K562 (cell line): ENCODE results near the gene DDOST. TPM values are rescaled to one million over a fixed set of nuclear protein-coding genes. Genes with fewer than 3 reads are reported as not detected.

Experiments
- ATAC-seq: fragments of 200-7000 bp; cut with Tn5 transposase; 3 replicates; pipeline ENCODE4 v1.9.1; 2020; ENCODE audit warnings: moderate library complexity
- BruUV-seq: library from RNA; stranded (reverse); fragments of 400-500 nt; replicated peaks from 2 replicates; lab custom pipeline; 2021; lab: Mats Ljungman, UMichigan
- CTCF ChIA-PET: fragments of 300-600 bp; formaldehyde crosslinking; extraction: SDS; loops from one replicate; lab custom pipeline; 2021; ENCODE audit warnings: low intra/inter-chr PET ratio; lab: Yijun Ruan, JAX
- POLR2A ChIA-PET: fragments of 300-600, 350-650 bp; sonication (Branson Sonifier 250); formaldehyde crosslinking; extraction: SDS; loops from one replicate; lab custom pipeline; 2021; ENCODE audit warnings: antibody characterized with exemption, inconsistent platforms; lab: Yijun Ruan, JAX
- DNase-seq, 4 experiments: peaks; one replicate each; pipeline versions ENCODE4 v3.0.0 to v3.0.0-alpha.2; 2011 to 2018; ENCODE audit warnings: low spot score in 3 of 4, mixed read lengths in 3 of 4; ENCODE audit errors: extremely low read depth in 1 of 4
- FAIRE-seq: peaks from 2 replicates; lab custom pipeline; 2011; peaks lifted over from hg19 to GRCh38; lab: Jason Lieb, UNC
- H2AFZ ChIP-seq: 2 replicates; pipeline ENCODE4 v1.6.0; 2011; ENCODE audit warnings: low read depth, low read length, control low read depth, inconsistent platforms
- H3K27ac ChIP-seq: fragments of 200-600 bp; 3 replicates; pipeline ENCODE4 v1.8.0; 2011; ENCODE audit warnings: low read depth, mild to moderate bottlenecking, control low read depth, inconsistent platforms, low read length, moderate library complexity, mixed read lengths; ENCODE audit errors: extremely low read depth
- H3K27me3 ChIP-seq, 2 experiments: fragments of 300-600 bp in 1 of 2; 2 replicates in 1 of 2; 3 replicates in 1 of 2; pipeline versions ENCODE4 v1.6.0 to v1.8.0; 2011; ENCODE audit warnings: inconsistent platforms in 2 of 2, low read length in 2 of 2, mild to moderate bottlenecking in 1 of 2, mixed read lengths in 1 of 2, moderate library complexity in 1 of 2; ENCODE audit not compliant: control insufficient read depth in 2 of 2, insufficient read depth in 2 of 2
- H3K36me3 ChIP-seq: fragments of 300-600 bp; 3 replicates; pipeline ENCODE4 v1.8.0; 2011; ENCODE audit warnings: mild to moderate bottlenecking, low read length, inconsistent platforms; ENCODE audit not compliant: control insufficient read depth, insufficient read depth
- H3K4me1 ChIP-seq, 2 experiments: fragments of 200-600 bp in 1 of 2; replicated peaks in 1 of 2; 2 replicates in 1 of 2; 3 replicates in 1 of 2; pipeline versions ENCODE4 v1.5.1 to v1.8.0; 2011; ENCODE audit warnings: inconsistent platforms in 2 of 2, low read length in 2 of 2, mild to moderate bottlenecking in 1 of 2, mixed read lengths in 1 of 2, moderate library complexity in 1 of 2; ENCODE audit not compliant: control insufficient read depth in 2 of 2, insufficient read depth in 2 of 2
- H3K4me2 ChIP-seq: 2 replicates; pipeline ENCODE4 v1.6.1; 2011; ENCODE audit warnings: low read length, control low read depth, inconsistent platforms, mixed read lengths; ENCODE audit not compliant: insufficient read depth
- H3K4me3 ChIP-seq: fragments of 200-600 bp; sonication (generic), shearing (Covaris generic); 2 replicates; pipeline ENCODE4 v1.5.1; 2016; ENCODE audit warnings: control low read depth, inconsistent platforms
- H3K79me2 ChIP-seq: fragments of 200-600 bp; 3 replicates; pipeline ENCODE4 v1.8.0; 2011; ENCODE audit warnings: low read length, inconsistent platforms; ENCODE audit not compliant: control insufficient read depth, insufficient read depth
- H3K9ac ChIP-seq, 2 experiments: 2 replicates each; pipeline versions ENCODE4 v1.6.0 to v1.6.1; 2011; ENCODE audit warnings: low read depth in 2 of 2, low read length in 2 of 2, control low read depth in 1 of 2, inconsistent platforms in 1 of 2, mild to moderate bottlenecking in 1 of 2, mixed read lengths in 1 of 2; ENCODE audit not compliant: insufficient read depth in 1 of 2
- H3K9me1 ChIP-seq: one replicate; pipeline ENCODE4 v1.6.0; 2011; ENCODE audit warnings: inconsistent platforms, mild to moderate bottlenecking, low read length, moderate library complexity; ENCODE audit not compliant: control insufficient read depth, insufficient read depth
- H3K9me3 ChIP-seq: replicated peaks from 2 replicates; pipeline ENCODE4 v1.5.1; 2011; ENCODE audit warnings: low read depth, low read length, inconsistent platforms; ENCODE audit not compliant: control insufficient read depth, insufficient read depth
- H4K20me1 ChIP-seq: replicated peaks from 2 replicates; pipeline ENCODE4 v1.6.1; 2011; ENCODE audit warnings: low read length, inconsistent platforms, mixed read lengths; ENCODE audit not compliant: control insufficient read depth, insufficient read depth
- CHD1 ChIP-seq: fragments of 200-600 bp; sonication (generic); IDR thresholded peaks from one replicate; pipeline ENCODE4 v1.6.1; 2012; ENCODE audit warnings: mild to moderate bottlenecking, moderate library complexity, low read length, inconsistent platforms
- CHD4 ChIP-seq: fragments of 200-600 bp; sonication (generic); IDR thresholded peaks from 3 replicates; pipeline ENCODE4 v1.6.1; 2012; ENCODE audit warnings: low read depth, mild to moderate bottlenecking, mixed read lengths, low read length, inconsistent platforms; ENCODE audit not compliant: insufficient read depth, insufficient replicate concordance, poor library complexity, severe bottlenecking
- EGR1 ChIP-seq: fragments of 450-650 bp; conservative IDR thresholded peaks from 2 replicates; pipeline ENCODE4 v1.6.1; 2017; ENCODE audit warnings: mild to moderate bottlenecking
- GABPA ChIP-seq: fragments of 200-800 bp; sonication (Bioruptor generic); conservative IDR thresholded peaks from 2 replicates; pipeline ENCODE4 v1.6.1; 2016; ENCODE audit warnings: low read depth, missing genetic modification characterization, missing compliant biosample characterization
- HEY1 ChIP-seq: fragments of 250-450 bp; sonication (Bioruptor Pico); IDR thresholded peaks from 2 replicates; pipeline ENCODE4 v1.5.0; 2020; ENCODE audit warnings: mild to moderate bottlenecking, moderate library complexity, borderline replicate concordance
- IRF9 ChIP-seq: fragments of 450-650 bp; IDR thresholded peaks from 2 replicates; pipeline ENCODE4 v1.6.1; 2016; ENCODE audit warnings: missing biosample characterization, missing genetic modification characterization
- KDM5B ChIP-seq: fragments of 200-600 bp; sonication (generic); IDR thresholded peaks from 2 replicates; pipeline ENCODE4 v1.6.1; 2012; ENCODE audit warnings: low read depth, mild to moderate bottlenecking, moderate library complexity, low read length, control low read depth, inconsistent platforms; ENCODE audit not compliant: insufficient replicate concordance
- KLF6 ChIP-seq: fragments of 250-450 bp; sonication (Bioruptor Pico); IDR thresholded peaks from 2 replicates; pipeline ENCODE4 v1.4.0; 2020; ENCODE audit warnings: mild to moderate bottlenecking, moderate library complexity, borderline replicate concordance
- L3MBTL2 ChIP-seq: fragments of 450-650 bp; IDR thresholded peaks from 2 replicates; pipeline ENCODE4 v1.6.1; 2016; ENCODE audit warnings: mild to moderate bottlenecking, moderate library complexity
- MAFK ChIP-seq: IDR thresholded peaks from 2 replicates; pipeline ENCODE4 v1.6.1; 2011; ENCODE audit warnings: low read length, improper control_type of control experiment
- NR4A1 ChIP-seq, 2 experiments: fragments of 250-450 bp in 1 of 2; fragments of 450-650 bp in 1 of 2; sonication (Bioruptor Pico) in 1 of 2; IDR thresholded peaks; 2 replicates each; pipeline versions ENCODE4 v1.4.0 to v1.6.1; 2016 to 2020; ENCODE audit warnings: mild to moderate bottlenecking in 2 of 2, missing compliant biosample characterization in 1 of 2, missing genetic modification characterization in 1 of 2, moderate library complexity in 1 of 2
- PHB ChIP-seq: fragments of 250-450 bp; sonication (Bioruptor Pico); IDR thresholded peaks from 2 replicates; pipeline ENCODE4 v1.5.0; 2021
- ZNF311 ChIP-seq: fragments of 250-450 bp; sonication (Bioruptor Pico); IDR thresholded peaks from 2 replicates; pipeline ENCODE4 v1.4.0; 2020; ENCODE audit warnings: mild to moderate bottlenecking, moderate library complexity
- ZNF589 ChIP-seq: fragments of 200-800 bp; sonication (Bioruptor generic); IDR thresholded peaks from 2 replicates; pipeline ENCODE4 v1.6.1; 2016; ENCODE audit warnings: low read depth, missing genetic modification characterization, missing compliant biosample characterization
- ZSCAN32 ChIP-seq: fragments of 450-650 bp; formaldehyde crosslinking; IDR thresholded peaks from 2 replicates; pipeline ENCODE4 v1.4.0; 2020; ENCODE audit warnings: mild to moderate bottlenecking, moderate library complexity
- WGBS: fragments of 100-300 bp; shearing (Covaris generic); methylation state at CpG from one replicate; pipeline ENCODE4 v1.1.6; 2016; ENCODE audit warnings: low coverage, mixed read lengths; ENCODE audit not compliant: insufficient coverage; ENCODE audit errors: missing lambda C conversion rate; 5-methylcytosine and 5-hydroxymethylcytosine counted together
- in situ Hi-C: fragments of 300-500 bp; cut with MboI; formaldehyde crosslinking; loops from 4 replicates; pipeline ENCODE4 v1.15.0; 2018; ENCODE audit warnings: inconsistent platforms, mixed read lengths
- intact Hi-C: fragments of 100-400 bp; cut with micrococcal nuclease; formaldehyde crosslinking; loops from 2 replicates; pipeline ENCODE4 v1.14.2; 2022
- polyA plus RNA-seq, 8 experiments: library from polyadenylated mRNA; depleted of rRNA in 4 of 8; stranded (reverse) in 5 of 8; unstranded in 3 of 8; fragments of >200 nt; fragmentation: Nextera tagmentation in 2 of 8; fragmentation: Illumina TruSeq in 1 of 8; extraction: Ambion mirVana in 2 of 8; extraction: Trizol in 1 of 8; gene quantifications; 2 replicates each; pipeline versions ENCODE4 v1.2.1 to v1.2.3, GENCODE V29; 2011 to 2014; ENCODE audit warnings: inconsistent platforms in 1 of 8, missing spikeins in 1 of 8
- total RNA-seq, 7 experiments: library from RNA; depleted of rRNA in 6 of 7; stranded (reverse); fragments of >200 nt in 6 of 7; fragmentation: Illumina TruSeq in 2 of 7; extraction: Trizol in 2 of 7; gene quantifications; 2 replicates each; pipeline versions ENCODE4 v1.2.1 to v1.2.3, GENCODE V29; 2011 to 2021; ENCODE audit warnings: low replicate concordance in 1 of 7

The DDOST gene
- total and polyA plus RNA-seq, 9 of the 15 experiments (the other 6 are each of a cell fraction or from before 2014, with no cell fraction given), result 173 to 306 (median 222) TPM

- no peak overlapping the region for H3K27ac ChIP-seq
- BruUV-seq, result no TSS peak
- ATAC-seq, result no peak
- FAIRE-seq, result no peak
- in situ Hi-C loops, result loop anchor here (5.0 kb wide), 1 partner anchor 509 kb away; no protein-coding TSS in a partner anchor
- H3K9ac ChIP-seq, result peak overlapping the region in 1 of 2 experiments; percentile 52; a peak in 1 of 4 replicates
- H2AFZ ChIP-seq, result no peak overlapping the region
- H3K79me2 ChIP-seq, result no peaks in the 10 kb centered on the region
- no peak overlapping the region for H3K4me3 ChIP-seq
- peaks cover 4 to 26% of the 10 kb centered on the region in 2 experiments; a peak in 4 of 5 replicates for H3K27me3 ChIP-seq
- CTCF ChIA-PET, result no interaction called here
- 49% methylated on average over 18 of the region's 18 CpGs for WGBS
- H3K4me1 ChIP-seq, result peaks cover 3 to 25% of the 10 kb centered on the region in 2 experiments; a peak in 3 of 5 replicates
- DNase-seq, result no peak
- no peaks in the 10 kb centered on the region for H4K20me1 ChIP-seq
- TF ChIP-seq PHB (CRISPR knock-in tag) (no peak), EGR1 (no peak), ZNF589 (CRISPR knock-in tag) (no peak), KDM5B (no peak), ZNF311 (no peak), KLF6 (no peak), HEY1 (CRISPR knock-in tag) (no peak), MAFK (no peak), ZSCAN32 (no peak), L3MBTL2 (no peak), CHD1 (no peak), IRF9 (no peak), GABPA (no peak), CHD4 (no peak), NR4A1 (CRISPR knock-in tag; IDR thresholded peaks at IDR 0.05) (no peak), NR4A1 (tag; IDR thresholded peaks at IDR 0.05) (no peak)
- POLR2A ChIA-PET, result interaction anchor here (0.6 to 1.2 kb wide), 4 partner anchors 8 to 30 kb away, joined by 3 to 4 read pairs (median 3); partner anchors contain the start of gene KIF17
- no peaks in the 10 kb centered on the region for H3K9me1 ChIP-seq
- H3K36me3 ChIP-seq, result no peaks in the 10 kb centered on the region
- H3K4me2 ChIP-seq, result no peak overlapping the region
- H3K9me3 ChIP-seq, result no peaks in the 10 kb centered on the region
- intact Hi-C loops, result loop anchor here (5.0 to 10.0 kb wide), 2 partner anchors 196 to 289 kb away; no protein-coding TSS in a partner anchor
Observed at GRCh38 chr1:20698195-20698910, 37.2 kb upstream of the DDOST start.
